OCI-LY1 (cell line): ENCODE measurements around the gene DNAJB14.

Source experiments
- EZH2 ChIP-seq: fragments of 200-600 bp; sonication (generic), shearing (Covaris generic); IDR thresholded peaks from 2 replicates; pipeline ENCODE4 v1.8.0; 2017; ENCODE audit warnings: borderline replicate concordance, mixed run types, mild to moderate bottlenecking, antibody characterized with exemption, low read length, moderate library complexity, mixed read lengths
- TF ChIP-seq, protein P1 (sequence below): fragments of 200-600 bp; sonication (generic), shearing (Covaris generic); IDR thresholded peaks from 2 replicates; pipeline ENCODE4 v1.5.1; 2017; ENCODE audit warnings: mild to moderate bottlenecking, antibody characterized with exemption, low read length, moderate library complexity, mixed read lengths

DNA sequence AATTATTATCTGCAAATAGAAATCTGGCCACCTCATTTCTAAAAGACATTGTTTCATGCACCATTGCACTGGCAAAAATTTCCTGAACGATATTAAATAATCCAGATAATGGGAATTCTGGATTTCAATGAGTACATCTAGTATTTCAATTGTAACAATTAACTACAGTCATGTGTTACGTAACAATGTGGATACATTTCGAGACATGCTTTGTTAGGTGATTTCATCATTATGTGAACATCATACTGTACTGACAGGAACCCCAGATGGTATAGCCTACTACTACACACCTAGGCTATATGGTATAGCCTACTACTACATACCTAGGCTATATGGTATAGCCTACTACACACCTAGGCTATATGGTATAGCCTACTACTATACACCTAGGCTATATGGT is 67.0 kb downstream of the DNAJB14 start:
- TF ChIP-seq, protein P1, sequence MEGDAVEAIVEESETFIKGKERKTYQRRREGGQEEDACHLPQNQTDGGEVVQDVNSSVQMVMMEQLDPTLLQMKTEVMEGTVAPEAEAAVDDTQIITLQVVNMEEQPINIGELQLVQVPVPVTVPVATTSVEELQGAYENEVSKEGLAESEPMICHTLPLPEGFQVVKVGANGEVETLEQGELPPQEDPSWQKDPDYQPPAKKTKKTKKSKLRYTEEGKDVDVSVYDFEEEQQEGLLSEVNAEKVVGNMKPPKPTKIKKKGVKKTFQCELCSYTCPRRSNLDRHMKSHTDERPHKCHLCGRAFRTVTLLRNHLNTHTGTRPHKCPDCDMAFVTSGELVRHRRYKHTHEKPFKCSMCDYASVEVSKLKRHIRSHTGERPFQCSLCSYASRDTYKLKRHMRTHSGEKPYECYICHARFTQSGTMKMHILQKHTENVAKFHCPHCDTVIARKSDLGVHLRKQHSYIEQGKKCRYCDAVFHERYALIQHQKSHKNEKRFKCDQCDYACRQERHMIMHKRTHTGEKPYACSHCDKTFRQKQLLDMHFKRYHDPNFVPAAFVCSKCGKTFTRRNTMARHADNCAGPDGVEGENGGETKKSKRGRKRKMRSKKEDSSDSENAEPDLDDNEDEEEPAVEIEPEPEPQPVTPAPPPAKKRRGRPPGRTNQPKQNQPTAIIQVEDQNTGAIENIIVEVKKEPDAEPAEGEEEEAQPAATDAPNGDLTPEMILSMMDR: no peak
- no peak for TF ChIP-seq EZH2
